ENCODE results near the gene CGNL1.

The CGNL1 gene

DNA sequence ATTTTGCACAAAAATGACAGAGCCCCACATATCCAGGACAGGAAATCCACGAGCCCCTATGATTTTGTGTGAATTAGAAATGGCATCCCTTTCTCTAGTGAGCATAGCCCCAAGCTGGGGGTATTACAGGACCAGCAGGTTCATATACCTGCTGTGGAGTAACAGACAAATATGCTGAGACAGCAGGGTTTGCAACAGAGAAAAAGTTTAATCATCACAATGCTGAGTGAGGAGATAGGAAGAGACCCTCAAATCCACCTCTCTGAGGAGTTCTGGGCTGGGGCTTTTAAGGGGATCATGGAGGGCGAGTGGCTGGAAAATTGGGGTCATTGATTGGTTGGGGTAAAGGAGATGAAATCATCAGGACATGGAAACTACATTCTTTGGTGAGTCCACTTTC, 207.0 kb downstream of the CGNL1 start:
- DNase-seq = no peak

DNA sequence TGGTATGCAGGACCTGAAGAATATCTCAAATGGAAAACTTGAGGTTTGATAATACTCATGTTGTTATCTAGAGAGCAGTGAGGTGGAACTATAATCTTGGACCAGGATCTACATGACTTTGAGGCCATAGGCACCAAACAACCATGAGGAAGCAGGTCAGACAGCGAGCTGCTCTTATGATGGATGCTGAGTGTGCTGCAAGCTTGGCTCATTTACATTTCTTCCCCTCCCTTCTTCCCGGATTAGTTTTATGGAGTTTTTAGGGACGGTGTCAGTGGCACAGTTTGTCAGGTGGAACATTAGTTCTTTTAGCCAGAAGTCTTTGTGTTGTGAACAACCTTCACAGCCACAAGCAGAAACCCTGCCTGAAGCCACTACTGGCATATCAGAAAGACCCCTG, 207.4 kb downstream of the CGNL1 start:
- no peak for DNase-seq

DNA sequence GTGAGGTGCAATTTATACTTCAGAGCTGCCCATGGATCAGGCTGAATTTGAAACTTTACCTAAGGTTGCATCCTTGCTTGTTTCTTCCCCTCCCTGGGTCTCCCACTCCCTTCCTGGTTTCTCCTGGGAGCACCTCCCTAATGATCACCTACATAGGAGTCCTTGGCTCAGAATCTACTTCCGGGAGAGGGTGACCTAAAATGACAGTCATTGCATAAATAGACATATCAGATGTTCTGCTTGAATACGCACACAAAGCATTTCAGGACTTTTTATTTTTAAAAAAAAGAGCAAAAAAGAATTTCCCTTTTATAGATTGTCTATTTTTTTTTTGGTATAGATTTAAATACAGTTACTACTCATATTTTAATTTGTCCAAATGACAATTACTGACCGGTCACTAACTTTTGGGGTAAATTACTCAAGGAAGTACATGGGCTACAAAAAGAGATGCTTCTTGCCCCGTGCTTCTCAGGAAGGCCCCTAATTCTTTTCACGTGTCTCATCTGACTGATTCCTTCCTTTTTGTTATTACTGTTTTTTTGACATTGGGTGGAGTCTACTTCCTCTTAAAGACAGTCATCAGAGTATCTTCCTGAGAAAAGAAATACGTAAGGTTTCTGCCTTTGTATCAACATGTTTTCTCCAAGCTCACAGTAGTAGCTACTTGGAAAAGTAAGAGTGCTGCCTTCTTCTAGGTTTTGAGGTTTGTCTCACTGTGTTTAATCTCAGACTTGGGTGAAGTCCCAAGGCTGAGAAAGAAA, 210.5 kb downstream of the CGNL1 start:
- no peak for DNase-seq

DNA sequence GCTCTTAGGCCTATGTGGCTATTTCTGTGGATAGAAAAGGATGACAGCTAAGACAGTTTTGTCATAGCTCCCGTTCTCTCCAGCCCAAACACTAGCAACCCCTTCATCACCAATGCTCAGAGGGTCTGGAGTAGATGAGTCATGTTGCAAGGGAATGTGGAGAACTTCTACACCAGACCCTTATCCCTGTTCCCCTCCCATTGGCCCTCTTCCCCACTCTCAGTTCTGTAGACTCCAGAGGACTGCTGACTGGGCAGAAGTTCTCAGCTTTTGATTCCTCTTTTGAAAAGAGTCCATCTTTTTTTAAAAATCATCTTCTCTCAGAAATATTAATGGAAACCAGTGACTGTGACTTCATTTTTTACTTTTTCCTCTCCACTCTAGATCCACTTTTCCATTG, 213.0 kb downstream of the CGNL1 start:
- DNase-seq = no peak

DNA sequence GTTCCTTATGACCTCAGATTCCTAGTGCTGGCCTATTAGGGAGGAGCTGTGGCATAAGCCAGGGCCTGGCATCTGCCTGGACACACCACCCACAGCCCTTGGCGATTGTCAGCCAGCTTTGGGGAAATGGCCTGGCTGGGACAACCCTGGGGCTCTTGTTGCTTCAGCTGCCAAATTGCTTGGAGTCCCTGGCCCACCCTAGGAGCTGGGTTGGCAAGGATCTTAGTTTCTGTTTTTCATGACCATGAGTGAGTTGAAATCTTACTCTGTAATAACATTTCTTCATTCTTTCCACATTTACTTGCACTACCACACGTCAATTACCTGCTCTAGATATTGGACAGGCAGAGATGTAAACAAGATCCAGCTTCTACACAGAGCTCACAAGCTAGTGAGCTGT, 213.4 kb downstream of the CGNL1 start:
- no peak for DNase-seq

DNA sequence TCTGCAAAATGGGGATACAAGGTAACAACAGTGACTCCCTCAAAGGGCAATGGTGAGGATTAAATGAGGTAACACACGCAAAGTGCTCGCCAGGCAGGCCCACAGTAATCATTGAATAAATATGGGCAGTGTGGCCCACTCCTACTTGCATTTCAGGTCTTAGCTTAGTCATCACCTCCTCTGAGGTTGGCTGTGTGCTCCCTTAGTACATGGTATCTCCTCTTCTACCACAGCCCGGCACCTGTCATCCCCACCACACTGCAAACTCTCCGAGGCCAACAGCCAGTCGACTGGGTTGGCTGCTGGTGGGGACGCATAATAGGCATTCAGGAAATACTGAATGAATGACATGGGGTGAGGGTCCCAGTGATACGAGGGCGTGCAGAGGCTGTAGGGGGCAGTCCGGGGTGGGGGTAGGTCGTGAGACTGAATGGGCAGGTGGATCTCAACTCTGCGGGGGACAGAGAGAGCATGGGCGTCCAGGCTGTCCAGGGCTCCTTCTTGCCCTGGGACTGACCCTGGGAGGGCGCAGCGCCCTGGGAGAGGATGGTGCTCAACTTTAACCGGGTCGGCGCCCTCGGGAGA, 215.0 kb downstream of the CGNL1 start:
- DNase-seq = no peak

DNA sequence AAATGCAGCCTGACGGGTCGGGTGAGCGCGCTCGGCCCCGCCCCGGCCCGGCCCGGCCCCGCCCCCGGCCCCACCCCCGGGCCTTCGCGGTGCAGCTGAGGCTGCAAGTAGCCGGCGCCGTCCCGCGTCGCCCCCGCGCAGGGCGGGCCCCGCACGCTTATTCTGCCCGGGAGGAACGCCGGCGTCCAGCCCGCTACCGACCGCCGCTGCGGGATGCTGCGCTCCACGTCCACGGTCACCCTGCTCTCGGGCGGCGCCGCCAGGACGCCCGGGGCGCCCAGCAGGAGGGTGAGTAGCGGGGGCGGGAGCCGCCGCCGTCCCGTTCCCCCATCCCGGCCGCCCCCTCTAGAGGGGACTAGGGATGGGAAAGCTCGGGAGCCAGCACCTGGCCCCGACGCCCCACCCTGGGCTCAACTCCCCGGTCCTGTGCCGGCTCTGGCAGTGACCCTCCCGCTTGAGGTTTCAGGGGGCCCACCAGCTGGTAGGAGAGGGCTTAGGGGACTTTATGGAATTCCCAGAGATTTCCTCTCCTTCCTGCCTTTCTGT, 215.6 kb downstream of the CGNL1 start, which contains the start of gene MYZAP:
Gene MYZAP (plus strand): TSS at position 83 of the 546 bp plus-strand sequence. CDS start 131 bp downstream, at position 214.
- peak; percentile 38 for DNase-seq

DNA sequence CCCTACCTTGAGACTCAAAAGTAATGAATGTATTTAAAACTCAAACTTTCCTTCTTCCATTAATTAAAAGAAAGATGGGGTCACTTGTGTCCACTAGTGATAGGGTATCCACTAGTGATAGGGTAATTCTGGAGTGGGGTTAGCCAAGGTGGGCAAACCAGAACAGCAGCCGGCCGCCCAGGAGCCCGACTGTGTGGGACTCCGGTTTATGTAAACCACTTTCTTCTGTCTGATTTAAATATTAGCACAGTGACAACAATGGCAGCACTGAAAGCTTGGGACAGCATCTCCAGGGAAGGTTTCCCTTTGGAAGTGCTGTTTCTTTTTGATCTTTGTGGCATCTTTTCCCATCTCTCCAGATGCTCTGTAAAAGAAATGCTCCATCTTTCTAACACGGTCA, 216.1 kb downstream of the CGNL1 start:
- DNase-seq = no peak

DNA sequence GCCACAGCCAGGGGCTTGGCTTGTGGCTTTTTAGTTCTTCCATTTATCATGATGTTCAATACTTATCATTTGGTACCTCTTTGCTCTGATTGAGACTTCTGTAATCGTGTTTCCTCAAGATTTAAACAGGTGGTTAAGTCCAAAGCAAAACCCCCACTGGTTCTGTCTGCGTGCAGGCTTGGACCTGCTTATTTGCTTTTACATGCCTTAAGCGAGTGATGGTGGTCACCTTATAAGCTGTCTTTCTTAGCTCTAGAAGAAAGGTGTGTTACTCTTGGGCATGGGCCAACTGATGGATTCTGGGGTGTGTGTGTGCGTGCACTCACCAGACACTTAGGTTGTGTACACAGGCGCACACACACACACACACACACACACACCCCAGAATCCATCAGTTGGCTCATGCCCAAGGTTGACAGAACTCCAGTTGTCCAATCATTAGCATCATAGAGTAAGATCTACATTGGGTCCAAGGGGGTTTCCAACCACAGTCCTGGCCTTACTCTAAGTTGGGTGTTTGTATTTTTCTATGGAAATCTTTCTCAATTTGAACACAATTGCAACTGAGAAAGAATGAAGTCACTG, 216.6 kb downstream of the CGNL1 start:
- no peak for DNase-seq

DNA sequence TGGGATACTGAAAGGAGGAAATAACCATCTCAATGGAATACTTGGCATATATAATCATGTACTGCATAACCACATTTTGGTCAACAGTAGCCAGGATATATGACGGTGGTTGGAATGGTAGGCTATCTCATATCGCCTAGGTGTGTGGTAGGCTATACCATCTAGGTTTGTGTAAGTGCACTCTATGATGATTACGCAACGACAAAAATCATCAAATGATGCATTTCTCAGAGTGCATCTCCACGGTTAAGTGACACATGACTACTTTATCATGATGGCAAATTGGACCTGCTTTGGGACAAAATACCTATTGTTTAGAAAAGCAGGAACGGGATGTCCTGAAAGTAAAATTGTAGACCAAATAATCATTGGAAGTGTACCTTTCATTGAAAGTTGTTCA, 218.2 kb downstream of the CGNL1 start:
- no peak for DNase-seq

DNA sequence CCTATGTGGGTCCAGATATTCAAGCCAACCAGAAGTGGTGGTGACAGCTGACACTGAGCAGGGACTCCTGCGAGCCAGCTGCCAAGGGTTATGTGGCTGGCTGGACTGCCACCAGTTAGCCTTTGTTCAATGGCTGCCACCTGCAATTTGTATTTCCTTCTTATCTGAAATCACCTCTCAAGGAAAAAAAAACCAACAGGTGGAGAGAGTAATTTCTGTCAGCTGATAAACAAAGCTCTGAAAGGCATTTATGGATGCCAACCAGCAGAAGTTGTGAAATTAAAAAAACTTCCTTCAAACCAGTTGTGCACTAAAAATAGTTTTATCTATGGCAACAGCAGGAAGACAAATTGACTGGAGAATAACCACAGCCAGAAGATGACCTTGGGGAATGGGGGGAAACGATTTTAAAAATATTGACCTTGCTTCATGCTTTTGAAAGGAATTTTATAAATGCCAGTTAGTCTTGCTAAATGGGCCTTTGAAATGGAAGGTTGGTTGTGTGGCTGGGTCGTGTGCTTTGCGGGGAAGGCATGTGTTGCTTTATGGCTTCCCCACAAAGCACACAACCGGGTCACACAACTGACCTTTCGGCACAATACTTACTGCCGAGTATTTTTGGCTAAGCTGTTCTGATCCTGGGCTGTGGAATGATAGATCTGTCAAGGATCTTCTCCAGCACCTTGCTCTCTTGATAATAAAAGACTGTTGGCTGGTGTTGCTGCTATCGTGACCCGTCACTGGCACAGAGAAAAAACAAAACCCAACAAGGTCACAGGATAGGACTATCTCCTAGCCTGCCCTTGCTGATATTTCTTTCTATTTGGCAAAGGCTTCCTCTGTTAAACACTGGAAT, 218.9 kb downstream of the CGNL1 start:
- no peak for DNase-seq

DNA sequence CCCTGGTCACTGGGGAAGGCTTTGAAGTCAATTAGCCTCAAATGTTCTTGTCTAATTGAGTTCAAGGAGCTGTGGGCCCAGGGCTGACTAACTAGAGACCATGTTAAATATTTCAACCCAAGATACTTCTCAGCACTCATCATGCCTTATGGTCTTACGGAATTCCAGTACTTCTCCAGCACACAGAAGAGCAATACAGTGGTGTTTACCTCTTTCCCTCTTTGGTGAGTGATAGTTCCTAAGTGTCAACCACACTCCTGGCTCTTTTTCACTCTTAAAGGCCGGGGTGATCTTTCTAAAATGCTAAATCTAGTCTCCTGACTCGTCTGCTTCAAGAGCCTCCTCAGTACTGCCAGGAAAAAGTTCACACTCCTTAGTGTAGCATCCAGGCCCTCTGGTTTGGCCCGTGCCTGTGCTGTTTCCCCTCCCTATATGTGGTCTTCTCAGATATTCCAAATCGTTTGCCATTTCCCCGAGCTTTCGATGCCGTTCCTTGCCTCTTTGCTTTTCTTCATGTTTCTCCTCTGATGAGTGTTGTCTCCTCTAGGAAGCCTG, 220.1 kb downstream of the CGNL1 start:
- no peak for DNase-seq

DNA sequence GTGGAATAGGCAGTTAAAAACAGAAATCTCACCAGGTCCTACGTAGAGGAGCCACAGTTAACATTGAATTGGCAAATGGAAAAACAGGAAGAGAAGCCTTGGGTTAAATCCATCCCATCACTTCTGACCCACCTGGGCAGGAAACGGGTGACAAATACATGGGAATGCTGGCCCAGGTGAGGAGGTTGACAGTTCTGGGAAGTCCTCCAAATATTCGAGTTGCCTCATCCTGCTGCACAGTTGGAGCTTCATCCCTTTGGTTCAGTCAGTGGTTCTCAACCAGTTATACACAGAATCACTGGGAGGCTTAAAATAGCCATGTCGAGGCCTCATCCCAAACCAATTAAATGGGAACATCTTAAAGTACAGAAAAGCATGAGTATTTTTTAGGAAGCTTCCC, 220.7 kb downstream of the CGNL1 start:
- DNase-seq = no peak

DNA sequence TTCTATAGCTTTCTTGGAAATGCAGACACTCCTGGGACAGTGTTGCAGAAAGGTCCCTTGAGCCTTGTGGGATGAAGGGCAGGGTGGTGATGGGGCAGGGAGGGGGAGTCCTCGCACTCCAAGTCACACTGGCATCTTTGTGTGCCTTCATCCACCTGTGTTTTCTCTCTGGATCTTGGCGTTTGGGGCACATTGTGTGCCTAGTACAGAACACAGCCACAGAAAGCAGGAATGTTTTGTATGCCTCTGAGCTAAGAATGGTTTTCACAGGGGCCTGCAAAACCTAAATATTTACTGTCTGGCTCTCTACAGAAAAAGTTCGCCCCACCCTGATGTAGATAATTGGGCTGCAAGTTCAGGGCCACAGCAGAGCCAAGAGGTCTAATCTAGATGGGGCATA, 221.1 kb downstream of the CGNL1 start:
- DNase-seq = no peak

DNA sequence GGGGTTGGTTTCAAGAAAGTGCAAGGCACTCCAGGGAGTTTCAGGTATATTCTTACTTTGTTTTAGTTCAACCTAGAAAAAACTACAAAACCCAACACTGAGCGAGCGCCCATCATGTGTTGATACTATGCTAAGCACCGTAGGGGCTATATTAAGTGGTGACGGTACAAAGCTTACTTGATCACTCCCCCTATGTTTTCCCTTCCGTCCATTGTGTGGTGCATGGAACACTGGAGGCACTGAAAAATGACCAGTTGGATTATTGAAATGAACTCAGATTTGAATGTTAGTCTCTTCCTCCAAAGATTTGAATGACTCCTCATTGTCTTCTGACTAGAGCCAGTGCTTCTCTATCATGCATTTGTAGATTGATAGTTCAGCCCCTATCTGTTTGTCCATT, 222.0 kb downstream of the CGNL1 start:
- no peak for DNase-seq

DNA sequence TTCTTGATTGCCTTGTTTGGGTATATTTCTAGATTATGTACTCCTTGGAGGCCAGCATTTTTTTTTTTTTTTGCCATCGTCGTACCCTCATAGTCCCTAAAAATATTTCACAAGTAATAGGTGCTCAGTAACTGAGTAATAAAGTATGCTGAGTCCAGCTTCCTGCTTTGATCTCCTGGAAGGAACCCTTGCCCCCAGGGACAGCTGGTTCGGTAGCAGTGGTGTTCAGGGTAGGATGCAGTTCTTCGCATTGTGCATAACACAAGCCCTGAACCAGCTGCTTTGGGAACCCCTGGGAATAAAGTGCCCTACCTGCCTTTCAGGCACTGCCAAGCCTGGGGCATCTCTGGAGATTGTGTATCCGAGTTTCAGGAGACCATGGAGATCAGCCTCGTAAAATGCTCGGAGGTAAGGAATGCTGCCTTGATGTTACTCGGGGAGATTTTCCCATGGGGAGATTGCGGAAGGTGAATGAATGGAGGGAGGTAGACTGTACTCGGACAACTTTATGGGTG, 223.0 kb downstream of the CGNL1 start:
- DNase-seq = no peak

DNA sequence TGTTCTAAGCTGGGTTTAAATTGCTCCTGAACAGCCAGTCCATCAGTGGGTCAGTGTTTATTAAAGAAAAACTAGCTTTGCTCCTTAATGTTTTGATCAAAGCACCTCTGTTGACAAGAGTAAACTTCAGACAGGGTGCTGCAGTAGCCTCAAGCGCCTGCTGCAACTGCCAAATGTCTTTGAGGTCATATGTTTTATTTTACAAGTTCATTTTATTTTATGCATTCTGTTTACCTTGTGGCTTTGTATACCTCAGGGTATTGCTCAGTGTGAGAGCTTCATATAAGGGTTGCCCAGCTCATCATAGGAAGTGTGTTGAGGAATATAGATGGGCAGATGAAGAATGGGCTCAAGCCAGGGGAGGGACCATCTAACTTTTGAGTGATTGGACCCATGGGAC, 223.9 kb downstream of the CGNL1 start:
- no peak for DNase-seq
